Activated naive CD4-positive, alpha-beta T cell treated with anti-CD3 and anti-CD28 coated beads, Interleukin-2, amount 10 ng/mL, durations not matched to agents 7 days and 5 days (primary cell): ENCODE measurements around the gene STRN.
"Not testable (repeated sequence)": the region's sequence is repeated elsewhere in the genome, so short reads cannot be mapped to it uniquely, and the experiment has no call there.

ENCODE experiments used
- CTCF ChIA-PET: fragments of 350-600 bp; sonication (Branson Sonifier 250); formaldehyde crosslinking; loops from one replicate; lab custom pipeline; 2021; ENCODE audit warnings: antibody characterized with exemption; lab: Charles Lee
- DNase-seq: peaks from one replicate; pipeline ENCODE4 v3.0.0-alpha.2; 2020
- H3K27ac Mint-ChIP-seq: one replicate; pipeline ENCODE4 v1.8.0; 2021; ENCODE audit warnings: mild to moderate bottlenecking, moderate library complexity, mixed read lengths
- H3K27me3 Mint-ChIP-seq: one replicate; pipeline ENCODE4 v1.8.0; 2021; ENCODE audit warnings: mild to moderate bottlenecking, mixed read lengths
- H3K36me3 Mint-ChIP-seq: one replicate; pipeline ENCODE4 v1.8.0; 2021; ENCODE audit warnings: mixed read lengths
- H3K4me1 Mint-ChIP-seq: one replicate; pipeline ENCODE4 v1.8.0; 2021; ENCODE audit warnings: mixed read lengths
- H3K4me3 Mint-ChIP-seq: one replicate; pipeline ENCODE4 v1.8.0; 2021; ENCODE audit warnings: mild to moderate bottlenecking, moderate library complexity, mixed read lengths
- H3K9me3 Mint-ChIP-seq: one replicate; pipeline ENCODE4 v1.8.0; 2021; ENCODE audit warnings: mixed read lengths

The STRN gene

DNA sequence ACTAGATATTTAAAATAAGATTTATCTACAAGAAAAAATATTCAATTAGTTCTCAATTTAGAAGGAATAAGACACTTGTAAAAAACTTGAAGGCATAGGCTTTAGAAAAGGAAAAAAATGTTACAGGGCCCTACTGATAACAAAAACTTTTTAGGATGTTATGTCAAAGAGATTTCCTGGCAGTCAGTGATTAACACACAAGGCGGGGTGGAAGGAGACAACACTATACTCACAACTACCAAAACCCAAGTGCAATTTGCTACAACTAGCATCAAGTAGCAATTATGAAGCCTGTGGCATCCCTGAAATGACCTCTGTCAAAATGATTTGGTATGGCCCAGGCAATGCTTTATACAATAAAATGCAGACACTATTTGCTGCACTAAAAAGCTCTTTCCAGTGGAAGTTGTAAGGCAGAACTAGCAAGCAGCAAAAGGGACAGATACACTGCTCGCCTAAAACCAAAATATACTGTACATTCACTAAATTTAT, 15.3 kb downstream of the STRN start:
- Mint-ChIP-seq H3K27me3 (no peaks in the 10 kb centered on the region), H3K36me3 (peaks cover 12% of the 10 kb centered on the region), H3K9me3 (no peaks in the 10 kb centered on the region), H3K4me1 (peaks cover 11% of the 10 kb centered on the region), H3K27ac (no peak overlapping the region), H3K4me3 (no peak overlapping the region)
- DNase-seq: no peak
- CTCF ChIA-PET: no interaction called here

DNA sequence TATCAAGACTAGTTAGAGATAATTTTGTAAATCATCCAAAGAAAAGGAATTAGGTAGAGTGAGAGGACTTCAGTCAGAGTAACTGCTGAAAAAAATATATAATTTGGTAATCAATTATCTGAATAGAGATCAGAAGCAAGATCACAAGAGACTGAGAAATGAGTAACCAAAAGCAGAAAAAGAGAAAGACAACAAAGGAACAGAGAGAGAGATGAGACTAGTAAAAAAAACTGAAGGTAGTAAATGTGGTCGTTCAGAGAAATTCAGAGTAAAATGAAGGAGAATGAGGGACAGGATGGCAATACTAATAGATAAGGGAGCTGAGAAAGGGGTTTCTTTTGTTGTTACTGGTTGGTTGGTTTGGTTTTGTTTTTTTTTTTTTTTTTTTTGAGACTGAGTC, 16.5 kb downstream of the STRN start:
- Mint-ChIP-seq H3K27me3 (no peaks in the 10 kb centered on the region), H3K27ac (no peak overlapping the region), H3K4me3 (no peak overlapping the region), H3K9me3 (no peaks in the 10 kb centered on the region), H3K36me3 (peaks cover 12% of the 10 kb centered on the region), H3K4me1 (peaks cover 11% of the 10 kb centered on the region)
- no peak for DNase-seq
- CTCF ChIA-PET: no interaction called here

DNA sequence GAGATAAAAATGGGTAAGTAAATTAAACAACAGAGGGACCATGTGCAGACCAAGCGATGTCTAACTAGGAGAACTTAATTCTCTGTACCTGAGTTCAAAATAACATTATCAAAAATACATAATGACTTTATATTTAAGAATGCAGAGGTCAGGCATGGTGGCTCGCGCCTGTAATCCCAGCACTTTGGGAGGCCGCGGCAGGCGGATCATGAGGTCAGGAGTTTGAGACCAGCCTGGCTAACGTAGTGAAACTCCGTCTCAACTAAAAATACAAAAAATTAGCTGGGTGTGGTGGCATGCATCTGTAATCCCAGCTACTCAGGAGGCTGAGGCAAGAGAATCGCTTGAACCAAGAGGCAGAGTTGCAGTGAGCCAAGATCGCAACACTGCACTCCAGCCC, 21.1 kb downstream of the STRN start:
- H3K4me1 Mint-ChIP-seq, H3K4me3 Mint-ChIP-seq, H3K27ac Mint-ChIP-seq, H3K27me3 Mint-ChIP-seq, H3K36me3 Mint-ChIP-seq, CTCF ChIA-PET, DNase-seq, H3K9me3 Mint-ChIP-seq: not testable (repeated sequence)

DNA sequence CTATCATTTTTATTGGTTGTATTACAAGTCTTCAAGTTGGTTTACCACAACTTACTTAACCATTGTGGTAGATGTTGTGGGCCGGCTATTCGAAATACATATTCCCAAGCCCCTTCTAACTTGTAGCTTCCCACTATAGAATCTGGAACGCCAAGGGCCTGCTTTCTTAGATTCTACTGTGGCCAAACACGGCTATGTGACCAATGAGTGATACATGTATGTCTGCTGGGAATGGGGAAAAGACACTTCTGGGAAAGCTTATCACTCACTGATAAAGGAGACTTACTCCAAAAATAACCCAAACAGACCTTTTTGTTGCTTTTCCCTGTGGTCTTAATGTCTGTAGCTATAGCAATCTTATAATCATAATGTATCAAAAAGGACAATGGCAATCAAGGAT, 24.5 kb downstream of the STRN start:
- Mint-ChIP-seq H3K4me3 (no peak overlapping the region), H3K4me1 (no peaks in the 10 kb centered on the region), H3K27ac (no peak overlapping the region), H3K36me3 (peaks cover 2% of the 10 kb centered on the region), H3K27me3 (no peaks in the 10 kb centered on the region), H3K9me3 (no peaks in the 10 kb centered on the region)
- CTCF ChIA-PET: no interaction called here
- no peak for DNase-seq

DNA sequence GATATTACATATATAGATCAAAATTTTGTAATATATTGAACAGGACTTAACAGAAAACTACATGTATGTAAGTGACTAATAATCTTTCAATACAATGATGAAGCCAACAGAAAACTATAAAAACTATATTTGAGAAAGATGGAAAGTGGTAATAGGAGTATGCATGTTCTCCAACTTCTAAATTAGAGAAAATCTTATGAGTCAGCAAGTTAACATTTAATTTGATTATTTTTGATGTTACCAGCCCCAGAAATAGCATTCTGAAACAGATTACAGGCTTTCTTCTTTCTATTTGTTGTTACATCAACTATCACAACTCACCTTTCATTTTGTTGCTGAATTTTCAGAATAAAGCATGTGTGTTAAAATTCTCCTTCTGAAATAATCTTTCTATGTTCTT, 29.8 kb downstream of the STRN start:
- H3K4me3 Mint-ChIP-seq, H3K36me3 Mint-ChIP-seq, DNase-seq, H3K27me3 Mint-ChIP-seq, H3K27ac Mint-ChIP-seq, H3K4me1 Mint-ChIP-seq, H3K9me3 Mint-ChIP-seq, CTCF ChIA-PET: not testable (repeated sequence)

DNA sequence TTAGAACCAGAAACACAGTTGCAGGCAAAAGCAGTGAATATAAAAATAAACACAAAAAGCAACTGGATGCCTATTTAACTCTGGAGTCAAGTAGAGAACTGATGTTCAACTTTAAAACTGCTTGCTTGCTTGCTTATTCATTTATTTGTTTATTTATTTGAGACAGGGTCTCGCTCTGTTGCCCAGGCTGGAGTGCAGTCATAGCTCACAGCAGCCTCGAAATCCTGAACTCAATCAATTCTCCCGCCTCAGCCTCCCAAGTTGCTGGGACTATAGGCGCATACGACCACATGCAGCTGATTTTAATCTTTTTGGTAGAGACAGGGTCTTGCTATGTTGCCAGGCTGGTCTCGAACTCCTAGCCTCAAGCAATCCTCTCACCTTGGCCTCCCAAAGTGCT, 34.6 kb downstream of the STRN start:
- H3K4me3 Mint-ChIP-seq, H3K27me3 Mint-ChIP-seq, H3K36me3 Mint-ChIP-seq, CTCF ChIA-PET, H3K4me1 Mint-ChIP-seq, H3K27ac Mint-ChIP-seq, H3K9me3 Mint-ChIP-seq, DNase-seq: not testable (repeated sequence)

DNA sequence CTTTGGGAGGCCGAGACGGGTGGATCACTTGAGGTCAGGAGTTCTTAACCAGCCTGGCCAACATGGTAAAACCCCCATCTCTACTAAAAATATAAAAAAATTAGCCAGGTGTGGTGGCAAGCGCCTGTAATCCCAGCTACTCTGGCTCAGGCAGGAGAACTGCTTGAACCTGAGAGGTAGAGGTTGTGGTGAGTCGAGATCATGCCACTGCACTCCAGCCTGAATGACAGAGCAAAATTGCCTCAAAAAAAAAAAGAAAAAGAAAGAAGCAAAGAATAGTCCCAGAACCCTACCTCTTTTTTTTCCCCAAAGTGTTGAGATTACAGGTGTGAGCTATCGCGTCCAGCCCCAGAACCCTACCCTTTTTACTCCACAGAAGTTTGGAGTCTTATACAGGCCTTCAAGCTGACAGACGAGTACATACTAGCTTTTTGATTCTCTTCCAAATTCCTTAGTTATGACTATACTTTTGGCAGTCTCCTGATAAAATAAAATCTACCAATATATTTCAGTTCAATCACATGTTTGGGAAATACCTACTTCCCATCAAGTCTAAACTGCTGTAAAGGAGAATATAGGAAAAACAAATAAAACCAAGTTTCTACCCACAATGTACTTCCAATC, 35.4 kb downstream of the STRN start:
- H3K36me3 Mint-ChIP-seq, CTCF ChIA-PET, H3K9me3 Mint-ChIP-seq, H3K27me3 Mint-ChIP-seq, H3K4me3 Mint-ChIP-seq, DNase-seq, H3K27ac Mint-ChIP-seq: not testable (repeated sequence)
- H3K4me1 Mint-ChIP-seq: peaks cover 14% of the 10 kb centered on the region

DNA sequence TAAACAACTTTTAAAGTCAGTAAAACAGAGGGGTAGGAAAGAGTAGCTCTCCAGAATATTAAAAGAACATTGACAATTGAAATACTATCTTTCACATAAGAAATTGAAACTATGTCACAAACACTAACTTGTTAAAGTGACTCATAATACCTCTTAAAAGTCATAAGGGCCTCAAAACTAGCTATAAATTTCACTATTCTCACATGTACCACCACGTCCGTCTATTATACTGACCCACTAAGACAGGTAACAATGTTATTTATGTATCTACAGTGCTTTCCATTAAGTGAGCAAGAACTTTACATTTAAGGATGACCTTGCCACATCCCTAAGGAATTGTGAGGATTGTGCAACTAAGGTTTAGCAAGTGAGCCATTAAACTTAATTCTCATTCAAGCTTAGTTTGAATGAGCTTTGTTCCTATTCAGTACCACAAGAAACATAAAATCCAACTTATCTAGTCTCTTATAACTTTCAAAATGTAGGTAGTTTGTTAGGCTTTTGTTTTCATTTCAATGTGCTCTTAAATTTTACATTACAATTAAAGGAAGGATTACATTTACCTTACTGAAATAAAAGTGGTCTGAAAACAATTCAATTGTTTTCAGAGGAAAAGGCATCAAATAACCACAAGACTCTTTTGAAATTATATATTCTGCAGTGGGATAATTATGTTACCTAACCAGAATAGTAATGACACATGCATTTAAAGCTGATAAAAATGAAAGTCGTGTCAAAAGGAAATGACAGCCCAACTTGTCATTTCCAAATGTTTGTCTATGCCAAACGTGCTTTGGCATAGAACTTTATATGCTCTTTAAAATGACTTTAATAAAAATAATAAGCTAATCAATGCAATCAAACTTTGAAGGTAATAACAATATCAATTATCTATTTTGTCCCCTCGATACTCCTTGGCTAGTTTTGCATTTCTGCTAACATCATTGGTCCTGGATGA, 39.9 kb downstream of the STRN start:
- H3K4me1 Mint-ChIP-seq: peaks cover 25% of the 10 kb centered on the region
- H3K27ac Mint-ChIP-seq, H3K4me3 Mint-ChIP-seq, DNase-seq, H3K27me3 Mint-ChIP-seq, H3K9me3 Mint-ChIP-seq: not testable (repeated sequence)
- CTCF ChIA-PET: interaction anchor here (1.8 kb wide), 1 partner anchor 40 kb away, joined by 3 read pairs; no protein-coding TSS in a partner anchor
- peaks cover 23% of the 10 kb centered on the region for H3K36me3 Mint-ChIP-seq

DNA sequence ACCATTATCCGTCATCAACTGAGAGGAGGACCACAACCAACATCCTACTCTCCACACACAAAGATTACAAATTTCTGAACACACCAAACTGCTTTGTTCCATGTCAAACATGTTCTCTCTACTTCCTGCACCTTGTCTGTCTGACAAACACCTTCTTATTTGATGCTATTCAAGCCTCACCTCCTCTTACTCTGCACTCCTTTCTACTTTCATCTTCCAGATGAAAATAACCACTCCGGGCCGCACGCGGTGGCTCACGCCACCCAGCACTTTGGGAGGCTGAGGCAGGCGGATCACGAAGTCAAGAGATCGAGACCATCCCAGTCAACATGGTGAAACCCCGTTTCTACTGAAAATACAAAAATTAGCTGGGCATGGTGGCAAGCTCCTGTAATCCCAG, 43.7 kb downstream of the STRN start:
- H3K27ac Mint-ChIP-seq, H3K9me3 Mint-ChIP-seq, H3K4me3 Mint-ChIP-seq, CTCF ChIA-PET, H3K27me3 Mint-ChIP-seq: not testable (repeated sequence)
- peak; percentile 23 for DNase-seq
- H3K4me1 Mint-ChIP-seq: peaks cover 30% of the 10 kb centered on the region
- peaks cover 23% of the 10 kb centered on the region for H3K36me3 Mint-ChIP-seq

DNA sequence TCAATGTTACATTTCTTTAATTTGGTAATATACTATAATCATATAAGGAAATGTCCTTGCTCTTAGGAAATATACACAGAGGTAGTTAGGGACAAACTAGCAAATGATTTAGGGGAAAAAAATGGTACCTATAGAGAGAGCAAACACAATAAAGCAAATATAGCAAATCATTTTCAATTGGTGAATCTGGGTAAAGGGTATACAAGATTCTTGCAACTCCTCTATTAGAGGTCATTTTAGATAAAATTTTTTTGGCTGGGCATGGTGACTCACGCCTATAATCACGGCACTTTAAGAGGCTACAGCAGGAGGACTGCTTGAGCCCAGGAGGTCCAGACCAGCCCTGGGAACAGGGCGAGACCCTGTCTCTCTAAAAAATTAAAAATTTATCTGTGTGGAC, 44.4 kb downstream of the STRN start:
- no peaks in the 10 kb centered on the region for H3K9me3 Mint-ChIP-seq
- H3K4me1 Mint-ChIP-seq: peaks cover 27% of the 10 kb centered on the region
- H3K4me3 Mint-ChIP-seq: no peak overlapping the region
- H3K36me3 Mint-ChIP-seq: peaks cover 23% of the 10 kb centered on the region
- CTCF ChIA-PET: no interaction called here
- H3K27ac Mint-ChIP-seq: no peak overlapping the region
- DNase-seq: no peak
- H3K27me3 Mint-ChIP-seq: no peaks in the 10 kb centered on the region

DNA sequence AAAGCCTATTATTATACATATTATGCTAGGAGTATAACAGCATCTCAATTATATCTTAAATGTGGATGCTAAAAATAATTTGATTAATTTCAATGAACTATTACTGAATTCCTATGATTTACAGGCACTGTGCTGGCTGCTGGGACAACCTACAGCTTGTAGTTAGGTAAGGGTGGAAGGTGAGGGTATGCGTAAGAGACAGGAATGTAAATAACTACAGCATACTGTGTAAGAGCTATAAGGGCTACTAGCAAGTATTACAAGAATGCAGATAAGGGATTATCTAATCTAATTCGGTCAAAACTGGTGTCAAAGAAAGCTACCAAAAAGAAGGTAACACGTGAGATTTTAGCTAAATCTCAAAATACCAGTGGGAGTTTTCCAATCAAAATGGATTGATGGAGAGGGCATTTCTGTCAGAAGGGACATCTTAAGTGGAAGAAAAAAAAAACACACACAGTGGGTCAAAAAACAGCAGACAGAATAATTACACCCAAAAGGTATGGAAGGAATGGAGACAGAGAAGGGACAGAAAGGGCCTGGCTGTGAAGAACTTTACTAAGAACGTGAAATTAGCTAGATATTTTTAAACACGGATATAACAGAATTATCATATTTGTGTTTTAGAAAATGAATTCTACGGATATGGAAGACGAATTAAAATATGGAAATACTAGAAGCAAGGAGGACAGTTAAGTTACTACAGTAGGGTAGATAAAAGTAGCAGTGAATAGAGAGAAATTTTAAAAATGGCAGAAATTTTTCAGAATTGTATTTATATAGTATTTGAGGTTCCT, 47.1 kb downstream of the STRN start:
- Mint-ChIP-seq H3K9me3 (no peaks in the 10 kb centered on the region), H3K27ac (peak overlapping the region; percentile 44), H3K4me1 (peaks cover 13% of the 10 kb centered on the region), H3K36me3 (peaks cover 13% of the 10 kb centered on the region), H3K4me3 (no peak overlapping the region), H3K27me3 (no peaks in the 10 kb centered on the region)
- CTCF ChIA-PET: interaction anchor here (0.9 to 1.1 kb wide), 2 partner anchors 12 to 137 kb away, joined by 3 read pairs; no protein-coding TSS in a partner anchor
- no peak for DNase-seq

DNA sequence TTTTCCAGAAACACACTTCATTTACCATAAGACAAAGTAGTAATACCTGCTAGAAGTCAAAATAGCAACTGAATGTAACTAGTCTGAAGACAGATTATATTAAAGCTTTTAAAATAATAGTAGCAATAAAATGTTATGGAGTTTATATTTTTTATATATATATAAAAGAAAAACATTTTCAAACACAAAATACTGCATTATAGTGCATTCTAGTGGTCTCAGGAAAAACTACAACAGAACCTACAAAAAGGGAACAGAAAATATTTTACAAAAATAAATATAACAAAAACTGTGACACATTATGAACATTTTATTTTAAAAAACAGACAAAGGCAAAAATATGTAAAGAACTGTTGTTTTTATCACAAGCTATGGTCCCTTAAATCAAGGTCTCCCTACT, 48.0 kb downstream of the STRN start:
- DNase-seq: no peak
- CTCF ChIA-PET: interaction anchor here (0.6 kb wide), 1 partner anchor 15 kb away, joined by 4 read pairs; no protein-coding TSS in a partner anchor
- no peak overlapping the region for H3K27ac Mint-ChIP-seq
- H3K4me1 Mint-ChIP-seq: peaks cover 13% of the 10 kb centered on the region
- H3K27me3 Mint-ChIP-seq: no peaks in the 10 kb centered on the region
- H3K4me3 Mint-ChIP-seq: no peak overlapping the region
- peaks cover 7% of the 10 kb centered on the region for H3K36me3 Mint-ChIP-seq
- H3K9me3 Mint-ChIP-seq: no peaks in the 10 kb centered on the region

DNA sequence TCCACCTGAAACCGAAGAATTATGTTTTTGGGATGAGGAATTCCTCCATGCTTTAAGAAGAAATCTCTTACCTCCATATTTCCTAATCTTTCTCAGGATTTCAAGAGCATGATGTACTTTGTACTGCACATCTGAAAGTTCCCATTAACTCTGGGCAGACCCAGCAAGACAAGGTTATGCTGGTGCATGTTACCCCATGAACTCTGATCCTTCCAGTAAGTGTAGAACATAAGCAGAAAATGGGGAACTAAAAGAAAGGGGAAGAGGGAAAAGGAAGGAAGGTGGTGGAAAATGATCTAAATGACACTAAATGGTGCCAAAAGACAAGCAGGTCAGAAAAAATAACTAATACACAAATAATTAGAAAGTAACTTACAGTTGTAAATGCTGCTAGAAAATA, 50.7 kb downstream of the STRN start:
- Mint-ChIP-seq H3K4me1 (no peaks in the 10 kb centered on the region), H3K4me3 (no peak overlapping the region), H3K27me3 (no peaks in the 10 kb centered on the region), H3K27ac (no peak overlapping the region), H3K36me3 (peaks cover 3% of the 10 kb centered on the region), H3K9me3 (no peaks in the 10 kb centered on the region)
- CTCF ChIA-PET: no interaction called here
- DNase-seq: no peak

DNA sequence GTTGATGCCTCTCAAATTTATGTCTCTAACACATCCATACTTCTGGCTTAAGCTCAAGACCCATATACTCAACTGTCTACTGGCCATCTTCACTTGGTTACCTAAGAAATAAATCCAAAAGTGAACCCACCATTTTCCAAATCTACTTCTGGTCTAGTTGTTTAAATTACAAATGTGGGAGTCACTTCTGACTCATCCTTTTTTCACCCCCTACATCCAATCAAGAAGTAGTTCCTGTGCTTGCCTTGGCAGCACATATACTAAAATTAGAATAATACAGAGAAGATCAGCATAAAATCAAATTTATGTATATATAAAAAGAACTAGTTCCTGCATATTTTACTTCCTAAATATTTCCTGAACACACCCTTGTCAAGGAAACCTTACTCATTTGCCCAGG, 53.6 kb downstream of the STRN start:
- H3K27ac Mint-ChIP-seq: no peak overlapping the region
- peaks cover 7% of the 10 kb centered on the region for H3K36me3 Mint-ChIP-seq
- H3K9me3 Mint-ChIP-seq: no peaks in the 10 kb centered on the region
- H3K27me3 Mint-ChIP-seq: no peaks in the 10 kb centered on the region
- CTCF ChIA-PET: no interaction called here
- H3K4me1 Mint-ChIP-seq: no peaks in the 10 kb centered on the region
- H3K4me3 Mint-ChIP-seq: no peak overlapping the region
- no peak for DNase-seq
